Measurements from ENCODE around the gene COX6B2. TPM values are rescaled to one million over a fixed set of nuclear protein-coding genes. Genes with fewer than 3 reads are reported as not detected.

The COX6B2 gene
- total RNA-seq, 1 experiment from 2014 or later, result 5.6 TPM

GRCh38 chr19:55340784-55341147 is 13.8 kb downstream of the COX6B2 start:
- no peaks in the 10 kb centered on the region for H3K36me3 ChIP-seq (ENCODE audit: control insufficient read depth, insufficient read depth, low read length)
- ChIA-PET CTCF (interaction anchor here (0.7 kb wide), 2 partner anchors 24 to 164 kb away, joined by 5 to 9 read pairs; no protein-coding TSS in a partner anchor), POLR2A (interaction anchor here (0.6 to 0.7 kb wide), 2 partner anchors 8 to 38 kb away, joined by 3 read pairs; no protein-coding TSS in a partner anchor)
- peak overlapping the region; percentile 73 to 87 for H3K4me3 ChIP-seq (ENCODE audit: low read depth in 2 of 2, low read length in 2 of 2)
- peaks cover 16% of the 10 kb centered on the region for H3K4me1 ChIP-seq (ENCODE audit: control insufficient read depth, insufficient read depth, low read length)
- ATAC-seq, result no peak
- TF ChIP-seq REST (IDR thresholded peaks at IDR 0.05; ENCODE audit: insufficient read depth in 1 of 2, low read depth in 2 of 2, low read length in 1 of 2) (no peak), TCF7L2 (IDR thresholded peaks at IDR 0.05; ENCODE audit: low read depth, low read length) (no peak), SIN3A (IDR thresholded peaks at IDR 0.05; ENCODE audit: borderline replicate concordance, insufficient read depth, low read depth, low read length) (no peak), POLR2AphosphoS5 (IDR thresholded peaks at IDR 0.05; ENCODE audit: low read depth, low read length) (no peak)
- TF ChIP-seq, protein P1, sequence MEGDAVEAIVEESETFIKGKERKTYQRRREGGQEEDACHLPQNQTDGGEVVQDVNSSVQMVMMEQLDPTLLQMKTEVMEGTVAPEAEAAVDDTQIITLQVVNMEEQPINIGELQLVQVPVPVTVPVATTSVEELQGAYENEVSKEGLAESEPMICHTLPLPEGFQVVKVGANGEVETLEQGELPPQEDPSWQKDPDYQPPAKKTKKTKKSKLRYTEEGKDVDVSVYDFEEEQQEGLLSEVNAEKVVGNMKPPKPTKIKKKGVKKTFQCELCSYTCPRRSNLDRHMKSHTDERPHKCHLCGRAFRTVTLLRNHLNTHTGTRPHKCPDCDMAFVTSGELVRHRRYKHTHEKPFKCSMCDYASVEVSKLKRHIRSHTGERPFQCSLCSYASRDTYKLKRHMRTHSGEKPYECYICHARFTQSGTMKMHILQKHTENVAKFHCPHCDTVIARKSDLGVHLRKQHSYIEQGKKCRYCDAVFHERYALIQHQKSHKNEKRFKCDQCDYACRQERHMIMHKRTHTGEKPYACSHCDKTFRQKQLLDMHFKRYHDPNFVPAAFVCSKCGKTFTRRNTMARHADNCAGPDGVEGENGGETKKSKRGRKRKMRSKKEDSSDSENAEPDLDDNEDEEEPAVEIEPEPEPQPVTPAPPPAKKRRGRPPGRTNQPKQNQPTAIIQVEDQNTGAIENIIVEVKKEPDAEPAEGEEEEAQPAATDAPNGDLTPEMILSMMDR (IDR thresholded peaks at IDR 0.05), result no peak; the same call in 1 of the 2 replicates
- no peaks in the 10 kb centered on the region for H3K9me3 ChIP-seq (ENCODE audit: control insufficient read depth, insufficient read depth, low read depth, low read length)
- intact Hi-C loops (cut with micrococcal nuclease; ENCODE audit: unreplicated experiment) (no loop called here), in situ Hi-C loops (cut with HindIII; ENCODE audit: low pct_unique_long_range_greater_than_20kb, low sequenced_read_pairs) (no loop called here)
- H3K27ac ChIP-seq (ENCODE audit: low read length), result peak overlapping the region; percentile 83
- no TSS peak for BruUV-seq (replicated peaks)
- DNase-seq (ENCODE audit: low read depth, low spot score), result no peak
- no peaks in the 10 kb centered on the region for H3K27me3 ChIP-seq (ENCODE audit: control insufficient read depth, insufficient read depth, low read length)

- ChIA-PET POLR2A (interaction anchor here (0.6 to 1.5 kb wide), 11 partner anchors 8 to 312 kb away, joined by 3 to 24 read pairs (median 4); partner anchors contain the start of gene TMEM238), CTCF (interaction anchor here (0.6 to 2.4 kb wide), 5 partner anchors 18 to 164 kb away, joined by 3 to 16 read pairs (median 4); no protein-coding TSS in a partner anchor)
- Histone ChIP-seq H3K27me3 (ENCODE audit: control insufficient read depth, insufficient read depth, low read length) (no peaks in the 10 kb centered on the region), H3K4me1 (ENCODE audit: control insufficient read depth, insufficient read depth, low read length) (peaks cover 16% of the 10 kb centered on the region), H3K27ac (ENCODE audit: low read length) (peak overlapping the region; percentile 83), H3K9me3 (ENCODE audit: control insufficient read depth, insufficient read depth, low read depth, low read length) (no peaks in the 10 kb centered on the region), H3K36me3 (ENCODE audit: control insufficient read depth, insufficient read depth, low read length) (no peaks in the 10 kb centered on the region), H3K4me3 (ENCODE audit: low read depth in 2 of 2, low read length in 2 of 2) (peak overlapping the region; percentile 73 to 87)
- intact Hi-C loops (cut with micrococcal nuclease; ENCODE audit: unreplicated experiment) (no loop called here), in situ Hi-C loops (cut with HindIII; ENCODE audit: low pct_unique_long_range_greater_than_20kb, low sequenced_read_pairs) (no loop called here)
- no TSS peak for BruUV-seq (replicated peaks)
- TF ChIP-seq REST (IDR thresholded peaks at IDR 0.05; ENCODE audit: insufficient read depth in 1 of 2, low read depth in 2 of 2, low read length in 1 of 2) (no peak), SIN3A (IDR thresholded peaks at IDR 0.05; ENCODE audit: borderline replicate concordance, insufficient read depth, low read depth, low read length) (no peak), POLR2AphosphoS5 (IDR thresholded peaks at IDR 0.05; ENCODE audit: low read depth, low read length) (peak; percentile 52), TCF7L2 (IDR thresholded peaks at IDR 0.05; ENCODE audit: low read depth, low read length) (no peak)
- TF ChIP-seq, protein P1 (IDR thresholded peaks at IDR 0.05), result no peak
- no peak for DNase-seq (ENCODE audit: low read depth, low spot score)
- 0 out of 2 replicates have a peak, but pooled peaks have one; percentile 0 for ATAC-seq
Measured at GRCh38 chr19:55339889-55340783, 14.4 kb downstream of the COX6B2 start.

Data from Panc1 (cell line).